ENCODE data around the gene FBXO31. TPM values are rescaled to one million over a fixed set of nuclear protein-coding genes. Genes with fewer than 3 reads are reported as not detected.

FBXO31 gene
- total and polyA plus RNA-seq, 2 of the 8 experiments (the other 6 are each of a cell fraction or from before 2014, with no cell fraction given), result 8.3 to 21.6 TPM

DNA sequence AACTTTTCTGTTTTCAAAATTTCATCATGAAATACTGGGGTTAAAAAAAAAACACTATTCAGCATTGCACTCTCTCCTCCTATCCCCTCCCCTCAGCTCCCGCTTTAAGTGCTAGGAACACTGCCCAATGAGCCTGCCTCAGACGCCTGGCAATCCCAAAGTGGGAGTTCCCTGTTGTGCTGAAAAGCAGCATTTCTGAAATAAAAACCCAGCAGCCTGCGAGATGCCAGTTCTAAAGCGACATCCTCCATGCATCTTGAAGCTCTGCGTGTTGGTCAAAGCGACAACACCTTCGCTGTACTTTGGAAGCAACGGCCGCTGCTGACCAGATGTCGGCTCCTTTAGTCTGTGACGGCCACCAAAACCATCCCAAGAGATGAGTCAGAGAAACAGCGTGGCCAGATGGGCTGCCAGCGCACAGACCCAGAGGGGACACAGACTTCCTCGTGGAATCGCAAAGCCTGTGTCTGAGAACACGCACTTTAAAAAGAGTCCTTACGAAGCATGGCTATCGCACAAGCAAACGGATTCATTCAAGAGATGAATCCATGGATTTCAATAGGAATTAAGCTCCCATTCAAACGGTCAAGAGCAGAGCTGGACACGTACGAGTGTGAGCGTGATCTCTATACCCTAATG, 32.8 kb downstream of the FBXO31 start:
- no peak for TF ChIP-seq RXRA (IDR thresholded peaks at IDR 0.05; ENCODE audit: insufficient read depth, low read depth, low read length)
- TF ChIP-seq BACH1 (IDR thresholded peaks at IDR 0.05; ENCODE audit: low read length), result no peak
- no peak for TF ChIP-seq TEAD4 (IDR thresholded peaks at IDR 0.05; ENCODE audit: low read depth, low read length)
- no peak for TF ChIP-seq RAD21 (IDR thresholded peaks at IDR 0.05 in 1 of 2, conservative IDR thresholded peaks at IDR 0.05 in 1 of 2; ENCODE audit: low read depth in 2 of 2, low read length in 2 of 2)
- no peak for TF ChIP-seq ASH2L (IDR thresholded peaks at IDR 0.05; ENCODE audit: low read length)
- no peak for TF ChIP-seq GTF2F1 (IDR thresholded peaks at IDR 0.05; ENCODE audit: borderline replicate concordance, low read depth, low read length)
- TF ChIP-seq TAF1 (IDR thresholded peaks at IDR 0.05; ENCODE audit: low read depth, low read length), result no peak
- TF ChIP-seq SP1 (IDR thresholded peaks at IDR 0.05; ENCODE audit: low read depth, low read length), result no peak
- no peak for TF ChIP-seq SAP30 (IDR thresholded peaks at IDR 0.05; ENCODE audit: insufficient read depth, insufficient replicate concordance, low read length)
- TF ChIP-seq, protein P1, sequence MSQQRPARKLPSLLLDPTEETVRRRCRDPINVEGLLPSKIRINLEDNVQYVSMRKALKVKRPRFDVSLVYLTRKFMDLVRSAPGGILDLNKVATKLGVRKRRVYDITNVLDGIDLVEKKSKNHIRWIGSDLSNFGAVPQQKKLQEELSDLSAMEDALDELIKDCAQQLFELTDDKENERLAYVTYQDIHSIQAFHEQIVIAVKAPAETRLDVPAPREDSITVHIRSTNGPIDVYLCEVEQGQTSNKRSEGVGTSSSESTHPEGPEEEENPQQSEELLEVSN (IDR thresholded peaks at IDR 0.05), result no peak
- no peak for TF ChIP-seq EGR1 (IDR thresholded peaks at IDR 0.05; ENCODE audit: borderline replicate concordance, low read depth, low read length)
- H3K14ac ChIP-seq (ENCODE audit: insufficient read length), result no peak overlapping the region
- H4K8ac ChIP-seq (ENCODE audit: extremely low read depth, insufficient read depth, low read length), result no peak overlapping the region
- no peak overlapping the region for H3K27ac ChIP-seq (ENCODE audit: low read depth, low read length)
- H3K4ac ChIP-seq (replicated peaks; ENCODE audit: insufficient read length, low read depth, low read length), result no peak overlapping the region
- no peak overlapping the region for H3K4me2 ChIP-seq (ENCODE audit: insufficient read depth in 1 of 2, low read depth in 2 of 2, low read length in 2 of 2)
- H3K79me1 ChIP-seq (ENCODE audit: low read depth, low read length), result peaks cover 10% of the 10 kb centered on the region
- H4K20me1 ChIP-seq (replicated peaks in 1 of 2; ENCODE audit: control insufficient read depth in 1 of 2, insufficient read depth in 2 of 2, low read length in 2 of 2), result peaks cover 0 to 7% of the 10 kb centered on the region in 2 experiments
- H4K91ac ChIP-seq (replicated peaks; ENCODE audit: insufficient read length, low read length), result no peak overlapping the region
- no peaks in the 10 kb centered on the region; a peak in 1 of 4 replicates for H3K79me2 ChIP-seq (ENCODE audit: control insufficient read depth in 1 of 2, insufficient read depth in 2 of 2, low read length in 2 of 2)
- no peak overlapping the region for H2BK12ac ChIP-seq (ENCODE audit: low read depth, low read length)
- no peaks in the 10 kb centered on the region for H3K9me3 ChIP-seq (ENCODE audit: insufficient read depth in 2 of 2, low read depth in 1 of 2, low read length in 1 of 2)
- no peak overlapping the region for H2BK15ac ChIP-seq (ENCODE audit: low read length)
- H3K18ac ChIP-seq (ENCODE audit: extremely low read depth, low read length), result no peak overlapping the region
- H3K36me3 ChIP-seq (ENCODE audit: control insufficient read depth in 2 of 4, insufficient read depth in 4 of 4, low read length in 3 of 4), result peaks cover 0 to 3% (median 0%) of the 10 kb centered on the region in 4 experiments; a peak in 2 of 8 replicates
- H2BK5ac ChIP-seq (ENCODE audit: low read depth, low read length), result no peak overlapping the region; the same call in 1 of the 2 replicates
- no peak overlapping the region for H2BK20ac ChIP-seq (ENCODE audit: low read length)
- DNase-seq (ENCODE audit: low read depth in 1 of 2, low spot score in 2 of 2) (no peak), FAIRE-seq (no peak)
- no peaks in the 10 kb centered on the region for H3K23me2 ChIP-seq (ENCODE audit: low read depth, low read length)
- H4K5ac ChIP-seq (ENCODE audit: insufficient read length, low read depth, low read length), result no peak overlapping the region
- no peak overlapping the region for H3K56ac ChIP-seq (replicated peaks; ENCODE audit: insufficient read length, low read depth, low read length)
- no peak overlapping the region for H3K9ac ChIP-seq (replicated peaks in 1 of 4; ENCODE audit: extremely low read depth in 1 of 4, low read depth in 3 of 4, low read length in 3 of 4)
- no peak overlapping the region for H2BK120ac ChIP-seq (replicated peaks; ENCODE audit: low read depth, low read length)
- 94% methylated on average over 23 of the region's 23 CpGs; no CpG with 5 or more reads in 1 of the 2 experiments for WGBS, 2 experiments (ENCODE audit: extremely low coverage in 1 of 2, insufficient coverage in 1 of 2, insufficient read length in 1 of 2, insufficient replicate concordance in 2 of 2, low coverage in 1 of 2, low lambda C conversion rate in 2 of 2, missing lambda C conversion rate in 1 of 2)
- ChIA-PET CTCF (ENCODE audit: partially characterized antibody) (interaction anchor here (0.8 to 1.0 kb wide), 2 partner anchors 20 to 26 kb away, joined by 3 read pairs; no protein-coding TSS in a partner anchor), POLR2A (ENCODE audit: partially characterized antibody) (interaction anchor here (1.0 kb wide), 1 partner anchor 29 kb away, joined by 4 read pairs; no protein-coding TSS in a partner anchor)
- no peak overlapping the region for H2AK5ac ChIP-seq (ENCODE audit: low read depth, low read length)
- H2AFZ ChIP-seq (ENCODE audit: low read length), result no peak overlapping the region
- no peak overlapping the region for H3K23ac ChIP-seq (ENCODE audit: insufficient read length)
- H3K27me3 ChIP-seq (replicated peaks in 1 of 4; ENCODE audit: control insufficient read depth in 3 of 4, extremely low read depth in 1 of 4, insufficient read depth in 3 of 4, low read length in 3 of 4), result no peaks in the 10 kb centered on the region
- no peak overlapping the region for H3K4me3 ChIP-seq (ENCODE audit: extremely low read depth in 1 of 4, insufficient read depth in 2 of 4, low read depth in 3 of 4, low read length in 4 of 4)
- H3K4me1 ChIP-seq (replicated peaks in 1 of 4; ENCODE audit: control insufficient read depth in 3 of 4, insufficient read depth in 4 of 4, low read length in 3 of 4), result peaks cover 0 to 1% (median 0%) of the 10 kb centered on the region in 4 experiments; a peak in 1 of 7 replicates

Measured in H1 (cell line).